Activated naive CD4-positive, alpha-beta T cell treated with anti-CD3 and anti-CD28 coated beads for 36 hours (primary cell): ENCODE data around the gene CYFIP1. TPM values are rescaled to one million over a fixed set of nuclear protein-coding genes. Genes with fewer than 3 reads are reported as not detected.
A peak's percentile ranks its signal among the peaks of the same experiment; 100 is the strongest.

Experiments used
- CTCF ChIA-PET: fragments of 350-600 bp; sonication (Branson Sonifier 250); formaldehyde crosslinking; loops from one replicate; lab custom pipeline; 2021; ENCODE audit warnings: antibody characterized with exemption; lab: Charles Lee
- DNase-seq: peaks from one replicate; pipeline ENCODE4 v3.0.0-alpha.2; 2020
- H3K27ac Mint-ChIP-seq: one replicate; pipeline ENCODE4 v1.8.0; 2021; ENCODE audit warnings: mild to moderate bottlenecking, mixed read lengths
- H3K27me3 Mint-ChIP-seq: one replicate; pipeline ENCODE4 v1.8.0; 2021; ENCODE audit warnings: low read depth, mixed read lengths
- H3K36me3 Mint-ChIP-seq: one replicate; pipeline ENCODE4 v1.8.0; 2021; ENCODE audit warnings: low read depth, mixed read lengths
- H3K4me1 Mint-ChIP-seq: one replicate; pipeline ENCODE4 v1.8.0; 2021; ENCODE audit warnings: low read depth, mixed read lengths
- H3K4me3 Mint-ChIP-seq: one replicate; pipeline ENCODE4 v1.8.0; 2021; ENCODE audit warnings: mild to moderate bottlenecking, moderate library complexity, mixed read lengths
- H3K9me3 Mint-ChIP-seq: one replicate; pipeline ENCODE4 v1.8.0; 2021; ENCODE audit warnings: mixed read lengths
- intact Hi-C: fragments of 100-400 bp; cut with micrococcal nuclease; formaldehyde crosslinking; loops from one replicate; pipeline ENCODE4 v1.15.1; 2023
- total RNA-seq, 2 experiments: library from RNA; stranded (reverse); gene quantifications; one replicate each; pipeline ENCODE4 v1.2.3, GENCODE V29; 2021

CYFIP1 gene
- total RNA-seq, 2 experiments from 2014 or later = 34.0 to 35.1 TPM

DNA sequence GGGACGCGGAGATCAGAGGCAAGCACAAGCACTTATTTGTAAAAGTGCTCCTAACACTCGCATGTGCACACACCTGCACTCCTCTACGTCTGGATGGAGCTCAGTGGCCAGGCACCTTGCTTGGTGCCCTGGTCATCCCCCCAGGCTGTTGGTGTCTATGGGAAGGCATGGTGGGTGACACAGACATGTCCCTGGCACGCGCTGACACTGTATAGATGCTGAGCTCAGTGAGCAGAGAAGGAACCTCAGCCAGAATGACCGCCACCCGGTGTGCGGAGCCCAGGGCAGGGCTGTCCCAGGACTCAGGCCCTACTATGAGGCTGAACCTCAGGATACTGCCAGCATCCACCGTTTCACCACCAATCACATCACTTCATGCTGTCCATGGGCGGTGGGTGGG lies 77.2 kb downstream of the CYFIP1 start:
- peaks cover 5% of the 10 kb centered on the region for H3K36me3 Mint-ChIP-seq
- peaks cover 3% of the 10 kb centered on the region for H3K4me1 Mint-ChIP-seq
- H3K4me3 Mint-ChIP-seq = no peak overlapping the region
- intact Hi-C loops = no loop called here
- no peak overlapping the region for H3K27ac Mint-ChIP-seq
- H3K9me3 Mint-ChIP-seq = no peaks in the 10 kb centered on the region
- no peak for DNase-seq
- no peaks in the 10 kb centered on the region for H3K27me3 Mint-ChIP-seq
- CTCF ChIA-PET = no interaction called here

DNA sequence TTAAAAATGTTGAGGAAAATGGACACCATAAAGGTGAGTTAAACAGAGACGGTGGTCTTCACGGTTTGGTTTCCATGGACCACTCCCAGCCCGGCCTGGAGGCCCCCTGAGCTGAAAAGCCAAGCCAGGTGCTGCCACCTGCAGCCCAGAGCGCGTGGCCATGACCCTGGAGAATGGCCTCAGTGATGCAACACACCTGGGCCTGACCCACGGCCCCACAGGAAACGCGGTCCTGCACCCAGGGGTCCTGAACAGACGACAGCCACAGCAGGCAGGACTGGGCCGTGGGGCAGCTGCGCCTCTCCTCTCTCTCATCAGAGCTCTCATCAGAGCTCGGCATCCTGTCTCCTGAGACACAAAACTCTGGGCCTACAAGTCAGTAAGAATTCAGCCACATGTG lies 77.6 kb downstream of the CYFIP1 start:
- Mint-ChIP-seq H3K4me1 (peaks cover 3% of the 10 kb centered on the region), H3K36me3 (peaks cover 2% of the 10 kb centered on the region), H3K4me3 (no peak overlapping the region), H3K9me3 (no peaks in the 10 kb centered on the region), H3K27ac (no peak overlapping the region), H3K27me3 (no peaks in the 10 kb centered on the region)
- intact Hi-C loops = no loop called here
- CTCF ChIA-PET = no interaction called here
- no peak for DNase-seq

DNA sequence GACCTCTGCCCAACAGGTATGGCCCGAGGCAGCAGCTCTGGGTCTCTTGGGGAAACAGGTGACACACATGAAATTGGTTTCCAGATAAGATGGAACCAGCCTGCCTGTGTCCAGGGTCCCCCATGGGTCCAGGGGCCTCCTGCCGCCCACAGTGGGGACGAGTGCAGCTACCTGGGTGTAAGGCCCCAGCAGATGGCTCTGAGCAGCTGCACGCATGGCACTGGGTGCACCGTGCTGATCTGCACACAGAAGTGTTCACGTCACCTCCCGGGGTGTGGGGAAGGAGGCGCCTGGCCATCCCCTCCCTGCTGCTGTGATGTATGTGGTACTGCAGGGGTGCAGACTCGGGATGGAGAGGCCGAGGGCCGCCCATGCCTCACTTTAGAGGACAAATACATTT lies 78.1 kb downstream of the CYFIP1 start:
- CTCF ChIA-PET = no interaction called here
- peaks cover 2% of the 10 kb centered on the region for H3K36me3 Mint-ChIP-seq

DNA sequence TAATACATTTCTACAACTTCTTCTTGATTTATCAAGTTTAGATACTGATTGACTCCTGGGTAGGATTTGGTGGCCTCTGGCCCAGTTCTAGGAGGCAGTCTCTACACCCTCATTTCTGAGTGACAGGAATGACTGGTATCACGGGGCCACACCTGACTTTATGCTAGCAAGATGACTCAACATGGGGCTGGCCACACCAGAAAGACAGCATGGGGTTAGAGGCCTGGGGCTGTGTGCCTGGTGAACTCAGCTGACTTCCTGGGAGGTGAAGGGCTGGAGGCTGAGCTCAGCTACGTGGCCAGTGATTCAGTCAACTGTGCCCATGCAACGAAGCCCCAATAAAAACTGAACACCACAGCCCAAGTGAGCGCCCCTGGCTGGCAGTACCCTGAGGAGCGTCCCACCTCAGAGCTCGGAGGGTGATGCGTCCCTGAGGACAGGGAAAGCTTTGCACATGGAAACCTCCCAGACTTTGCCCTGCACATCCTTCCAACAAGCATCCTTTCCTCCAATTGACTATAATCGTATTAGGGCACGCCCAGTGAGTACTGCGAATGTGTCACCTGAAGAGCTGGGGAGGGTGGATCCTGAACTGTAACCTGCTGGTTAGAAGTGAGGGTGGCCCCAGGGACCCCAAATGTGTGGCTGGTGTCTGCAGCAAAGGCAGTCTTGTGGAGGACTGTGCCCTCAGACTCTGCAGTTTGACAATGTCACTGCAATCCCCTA lies 84.5 kb downstream of the CYFIP1 start:
- H3K27ac Mint-ChIP-seq = no peak overlapping the region
- intact Hi-C loops = loop anchor here (5.0 kb wide), 1 partner anchor 58 kb away; the partner anchor contains the start of gene NIPA2
- H3K9me3 Mint-ChIP-seq = no peaks in the 10 kb centered on the region
- CTCF ChIA-PET = no interaction called here
- H3K4me1 Mint-ChIP-seq = peaks cover 3% of the 10 kb centered on the region
- H3K27me3 Mint-ChIP-seq = no peaks in the 10 kb centered on the region
- peaks cover 2% of the 10 kb centered on the region for H3K36me3 Mint-ChIP-seq
- DNase-seq = peak; percentile 44
- H3K4me3 Mint-ChIP-seq = no peak overlapping the region

More for the DNA sequence above, 78.1 kb downstream of the CYFIP1 start:
- H3K9me3 Mint-ChIP-seq = no peaks in the 10 kb centered on the region
- no peaks in the 10 kb centered on the region for H3K27me3 Mint-ChIP-seq
- DNase-seq = no peak
- peaks cover 3% of the 10 kb centered on the region for H3K4me1 Mint-ChIP-seq
- H3K27ac Mint-ChIP-seq = no peak overlapping the region
- H3K4me3 Mint-ChIP-seq = no peak overlapping the region
- intact Hi-C loops = no loop called here

DNA sequence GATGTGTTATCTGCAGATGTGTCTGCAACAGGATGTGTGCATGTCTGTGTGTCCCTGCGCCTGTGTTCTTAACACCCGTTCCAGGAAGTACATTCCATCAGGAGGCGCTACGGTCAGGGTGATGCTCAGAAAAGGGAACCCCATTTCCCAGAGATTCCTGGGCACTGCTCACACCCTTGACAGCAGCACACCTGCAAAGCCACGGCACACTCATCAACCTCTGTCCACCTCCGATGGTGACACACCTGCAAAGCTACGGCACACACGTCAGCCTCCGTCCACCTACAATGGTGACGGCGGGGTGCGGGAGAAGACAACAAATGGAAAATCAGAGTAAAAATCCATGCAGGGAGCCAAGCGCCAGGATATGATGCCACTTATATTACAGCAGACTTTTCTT lies 86.3 kb downstream of the CYFIP1 start:
- intact Hi-C loops = no loop called here
- Mint-ChIP-seq H3K27ac (no peak overlapping the region), H3K4me1 (no peaks in the 10 kb centered on the region), H3K27me3 (no peaks in the 10 kb centered on the region), H3K9me3 (no peaks in the 10 kb centered on the region), H3K4me3 (no peak overlapping the region), H3K36me3 (no peaks in the 10 kb centered on the region)
- no peak for DNase-seq
- CTCF ChIA-PET = no interaction called here

DNA sequence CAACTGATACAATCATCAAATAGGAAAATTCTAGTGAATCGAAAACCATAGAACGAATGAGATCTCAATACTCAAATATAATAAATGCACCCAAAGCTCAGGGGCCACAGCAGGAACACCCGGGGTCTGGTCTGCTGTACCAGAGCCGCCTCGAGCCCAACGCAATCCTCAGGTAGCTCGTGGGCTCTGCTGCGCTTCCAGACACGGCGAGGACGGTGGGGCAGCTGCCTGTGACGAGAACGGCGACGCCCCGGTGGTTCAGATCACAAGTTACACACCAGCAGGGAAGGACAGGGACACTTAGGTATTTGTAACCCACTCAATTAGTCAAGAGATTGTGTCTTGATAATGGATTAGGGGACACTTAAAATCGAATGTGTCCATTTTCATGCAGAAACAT lies 87.1 kb downstream of the CYFIP1 start:
- Mint-ChIP-seq H3K36me3 (no peaks in the 10 kb centered on the region), H3K9me3 (no peaks in the 10 kb centered on the region), H3K27me3 (no peaks in the 10 kb centered on the region), H3K4me3 (no peak overlapping the region), H3K27ac (no peak overlapping the region), H3K4me1 (no peaks in the 10 kb centered on the region)
- no peak for DNase-seq
- intact Hi-C loops = no loop called here
- CTCF ChIA-PET = no interaction called here

- intact Hi-C loops = no loop called here
- CTCF ChIA-PET = interaction anchor here (0.5 kb wide), 1 partner anchor 44 kb away, joined by 3 read pairs; no protein-coding TSS in a partner anchor
- H3K36me3 Mint-ChIP-seq = no peaks in the 10 kb centered on the region
- H3K27ac Mint-ChIP-seq = no peak overlapping the region
- H3K4me3 Mint-ChIP-seq = no peak overlapping the region
- H3K4me1 Mint-ChIP-seq = no peaks in the 10 kb centered on the region
- H3K27me3 Mint-ChIP-seq = no peaks in the 10 kb centered on the region
- H3K9me3 Mint-ChIP-seq = no peaks in the 10 kb centered on the region
- DNase-seq = no peak
Observed at GRCh38 chr15:22892333-22892732, 87.8 kb downstream of the CYFIP1 start.

DNA sequence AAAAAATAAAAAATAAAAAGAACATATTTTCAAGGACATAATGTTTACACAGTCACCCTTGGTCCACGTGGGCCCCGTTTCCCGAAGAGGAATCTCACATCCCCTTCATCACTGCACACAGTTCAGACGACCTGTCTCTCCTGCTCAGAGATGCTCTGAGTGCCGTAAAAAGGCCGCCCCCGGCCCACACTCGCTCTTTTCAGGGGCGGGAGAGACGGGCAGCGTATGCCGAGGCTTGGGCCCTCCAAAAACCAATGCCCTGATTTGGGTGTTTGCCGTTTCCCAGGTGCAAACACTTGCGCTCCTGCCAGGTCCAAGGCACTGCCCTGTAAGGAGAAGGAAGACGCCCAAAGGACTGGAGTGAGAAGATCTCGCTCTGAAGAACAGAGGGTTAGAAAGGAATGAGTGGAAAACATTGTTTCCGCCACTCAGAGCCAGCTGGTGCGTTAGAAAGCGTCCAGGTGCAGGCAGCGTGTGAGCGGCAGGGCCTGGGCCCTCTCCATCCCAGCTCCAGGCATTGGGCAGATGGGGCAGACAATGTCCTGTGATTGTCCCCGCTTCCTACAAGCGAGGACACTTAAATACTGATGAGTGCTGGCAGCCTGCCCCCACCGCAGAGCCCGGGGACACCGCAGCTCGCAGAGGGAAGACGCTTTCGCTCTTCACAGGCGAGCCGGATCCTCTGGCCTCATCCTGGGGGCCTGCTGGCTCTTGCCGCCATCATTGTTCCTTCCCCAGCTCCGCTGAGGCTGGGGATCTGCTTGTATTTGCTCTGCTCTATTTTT lies 88.5 kb downstream of the CYFIP1 start:
- no peak overlapping the region for H3K4me3 Mint-ChIP-seq
- no peak overlapping the region for H3K27ac Mint-ChIP-seq
- no peaks in the 10 kb centered on the region for H3K36me3 Mint-ChIP-seq
- intact Hi-C loops = no loop called here
- H3K9me3 Mint-ChIP-seq = no peaks in the 10 kb centered on the region
- no peaks in the 10 kb centered on the region for H3K27me3 Mint-ChIP-seq
- DNase-seq = no peak
- no peaks in the 10 kb centered on the region for H3K4me1 Mint-ChIP-seq
- CTCF ChIA-PET = no interaction called here

- H3K36me3 Mint-ChIP-seq = no peaks in the 10 kb centered on the region
- H3K9me3 Mint-ChIP-seq = no peaks in the 10 kb centered on the region
- H3K4me1 Mint-ChIP-seq = no peaks in the 10 kb centered on the region
- no peaks in the 10 kb centered on the region for H3K27me3 Mint-ChIP-seq
- H3K27ac Mint-ChIP-seq = no peak overlapping the region
- no peak for DNase-seq
- CTCF ChIA-PET = no interaction called here
- intact Hi-C loops = no loop called here
- no peak overlapping the region for H3K4me3 Mint-ChIP-seq
Observed at GRCh38 chr15:22890296-22890695, 89.9 kb downstream of the CYFIP1 start.

GRCh38 chr15:22889146-22889818 lies 90.9 kb downstream of the CYFIP1 start:
- Mint-ChIP-seq H3K9me3 (no peaks in the 10 kb centered on the region), H3K4me1 (no peaks in the 10 kb centered on the region), H3K36me3 (no peaks in the 10 kb centered on the region), H3K27ac (no peak overlapping the region), H3K27me3 (no peaks in the 10 kb centered on the region), H3K4me3 (no peak overlapping the region)
- no peak for DNase-seq
- intact Hi-C loops = no loop called here
- CTCF ChIA-PET = no interaction called here

DNA sequence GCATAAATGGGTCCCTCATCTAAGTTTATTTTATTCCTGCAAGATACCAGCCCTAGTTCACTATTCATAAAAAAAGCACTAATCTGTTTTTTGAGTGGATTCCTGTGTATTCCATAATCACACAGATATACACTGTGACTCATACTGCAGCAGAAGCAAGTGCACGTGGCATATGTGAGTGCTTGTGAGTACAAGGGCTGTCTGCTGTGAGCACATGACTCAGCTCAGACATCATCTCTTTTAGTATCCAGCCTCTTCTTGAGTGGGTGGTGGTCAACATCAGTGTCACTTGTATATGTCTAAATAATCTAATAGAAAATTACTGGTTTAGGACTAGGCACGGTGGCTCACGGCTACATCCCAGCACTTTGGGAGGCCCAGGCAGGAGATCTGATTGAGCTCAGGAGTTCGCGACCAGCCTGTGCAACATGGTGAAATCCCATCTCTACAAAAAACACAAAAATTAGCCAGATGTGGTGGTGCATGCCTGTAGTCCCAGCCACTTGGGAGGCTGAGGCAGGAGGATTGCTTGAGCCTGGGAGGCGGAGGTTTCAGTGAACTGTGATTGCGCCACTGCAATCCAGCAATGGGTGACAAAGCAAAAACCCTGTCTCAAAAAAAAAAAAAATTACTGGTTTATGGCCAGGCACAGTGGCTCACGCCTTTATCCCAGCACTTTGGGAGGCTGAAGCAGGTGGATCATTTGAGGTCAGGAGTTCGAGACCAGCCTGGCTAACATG lies 91.9 kb downstream of the CYFIP1 start:
- no peak for DNase-seq
- CTCF ChIA-PET = no interaction called here
- intact Hi-C loops = no loop called here
- Mint-ChIP-seq H3K9me3 (no peaks in the 10 kb centered on the region), H3K4me3 (no peak overlapping the region), H3K36me3 (no peaks in the 10 kb centered on the region), H3K4me1 (no peaks in the 10 kb centered on the region), H3K27me3 (no peaks in the 10 kb centered on the region), H3K27ac (no peak overlapping the region)
